HUES6 (cell line): Measurements from ENCODE around the gene PTGES2.
A peak's percentile ranks its signal among the peaks of the same experiment; 100 is the strongest.
"Not testable (repeated sequence)": the region's sequence is repeated elsewhere in the genome, so short reads cannot be mapped to it uniquely, and the experiment has no call there.

Experiments used
- H3K27ac ChIP-seq: 2 replicates; pipeline ENCODE4 v1.7.0; 2013; ENCODE audit warnings: low read depth, mild to moderate bottlenecking, low read length, inconsistent platforms
- H3K27me3 ChIP-seq: 2 replicates; pipeline ENCODE4 v1.6.1; 2013; ENCODE audit warnings: low read length; ENCODE audit not compliant: control insufficient read depth, insufficient read depth
- H3K36me3 ChIP-seq: 2 replicates; pipeline ENCODE4 v1.6.1; 2013; ENCODE audit warnings: low read length; ENCODE audit not compliant: control insufficient read depth, insufficient read depth
- H3K4me1 ChIP-seq: 2 replicates; pipeline ENCODE4 v1.6.1; 2013; ENCODE audit warnings: low read length; ENCODE audit not compliant: control insufficient read depth, insufficient read depth
- H3K4me3 ChIP-seq: 2 replicates; pipeline ENCODE4 v1.5.1; 2013; ENCODE audit warnings: low read depth, low read length
- H3K9ac ChIP-seq: one replicate; pipeline ENCODE4 v1.6.1; 2013; ENCODE audit warnings: mild to moderate bottlenecking, low read length
- H3K9me3 ChIP-seq: 2 replicates; pipeline ENCODE4 v1.6.1; 2013; ENCODE audit warnings: low read depth, low read length; ENCODE audit not compliant: control insufficient read depth, insufficient read depth

The PTGES2 gene

DNA sequence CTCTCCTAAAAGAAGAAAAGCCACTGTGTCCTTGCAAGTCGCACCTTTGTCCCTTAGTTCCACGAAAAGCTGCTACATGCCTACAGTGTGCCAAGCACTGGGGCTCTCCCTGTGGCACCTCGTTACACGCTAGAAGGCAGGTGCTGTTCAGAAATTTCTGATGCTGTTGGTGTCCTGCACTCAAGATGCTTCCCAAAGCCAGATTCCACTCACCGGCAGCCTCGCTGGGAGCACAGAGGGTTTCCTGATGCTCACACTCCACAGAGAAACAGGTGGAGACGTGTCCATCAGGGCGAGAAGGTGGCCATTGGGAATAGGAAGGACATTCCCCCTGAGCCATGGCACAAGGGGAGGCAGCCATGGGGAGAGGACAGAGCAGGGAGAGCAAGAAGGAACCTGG, 3.8 kb upstream of the PTGES2 start:
- not testable (repeated sequence) for H3K9me3 ChIP-seq, H3K27ac ChIP-seq, H3K4me3 ChIP-seq, H3K36me3 ChIP-seq, H3K4me1 ChIP-seq, H3K9ac ChIP-seq
- H3K27me3 ChIP-seq, result peaks cover 13% of the 10 kb centered on the region; the same call in 1 of the 2 replicates

DNA sequence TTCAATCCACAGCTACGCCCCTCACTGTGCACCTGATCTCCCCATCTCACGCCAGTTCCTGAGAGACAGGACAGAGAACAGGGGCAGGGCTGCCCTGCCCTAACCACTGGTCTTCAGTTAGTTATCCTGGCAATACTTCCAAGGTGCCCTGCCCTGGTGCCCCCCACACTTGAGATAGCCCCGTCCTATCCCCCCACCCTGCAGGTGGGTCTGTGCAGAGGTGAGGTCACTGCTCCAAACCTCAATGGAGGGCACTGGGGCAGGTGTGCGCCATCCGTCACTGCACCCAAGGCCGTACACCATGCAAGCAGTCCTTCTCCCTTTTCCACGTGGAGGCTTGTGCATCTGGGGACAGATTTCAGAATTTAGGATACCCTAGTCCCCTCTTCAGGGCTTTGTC, 3.1 kb upstream of the PTGES2 start:
- not testable (repeated sequence) for H3K4me1 ChIP-seq, H3K36me3 ChIP-seq, H3K9me3 ChIP-seq, H3K27ac ChIP-seq, H3K4me3 ChIP-seq, H3K9ac ChIP-seq
- peaks cover 13% of the 10 kb centered on the region; the same call in 1 of the 2 replicates for H3K27me3 ChIP-seq

DNA sequence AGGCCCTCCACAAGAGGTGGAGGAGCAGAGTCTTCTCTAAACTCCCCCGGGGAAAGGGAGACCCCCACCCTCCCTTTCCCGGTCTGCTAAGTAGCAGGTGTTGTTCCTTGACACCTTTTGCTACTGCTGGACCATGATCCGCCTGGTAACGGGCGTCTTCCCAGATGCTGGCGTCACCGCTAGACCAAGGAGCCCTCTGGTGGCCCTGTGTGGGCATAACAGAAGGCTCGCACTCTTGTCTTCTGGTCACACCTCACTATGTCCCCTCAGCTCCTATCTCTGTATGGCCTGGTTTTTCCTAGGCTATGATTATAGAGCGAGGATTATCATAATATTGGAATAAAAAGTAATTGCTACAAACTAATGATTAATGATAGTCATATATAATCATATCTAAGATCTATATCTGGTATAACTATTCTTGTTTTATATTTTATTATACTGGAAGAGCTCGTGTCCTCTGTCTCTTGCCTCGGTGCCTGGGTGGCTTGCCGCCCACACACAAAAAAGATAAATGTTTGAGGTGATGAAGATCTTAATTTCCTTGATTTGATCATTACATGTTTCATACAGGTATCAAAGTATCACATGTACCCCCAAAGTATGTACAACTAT, 2.6 kb upstream of the PTGES2 start:
- not testable (repeated sequence) for H3K4me3 ChIP-seq, H3K9me3 ChIP-seq, H3K4me1 ChIP-seq, H3K9ac ChIP-seq, H3K36me3 ChIP-seq, H3K27ac ChIP-seq
- peaks cover 13% of the 10 kb centered on the region; the same call in 1 of the 2 replicates for H3K27me3 ChIP-seq

GRCh38 chr9:128128836-128129590, 1.5 kb upstream of the PTGES2 start:
- Histone ChIP-seq H3K4me1 (peaks cover 5% of the 10 kb centered on the region), H3K9me3 (no peaks in the 10 kb centered on the region), H3K27ac (no peak overlapping the region), H3K9ac (peak overlapping the region; percentile 56), H3K27me3 (peaks cover 13% of the 10 kb centered on the region; the same call in 1 of the 2 replicates), H3K36me3 (peaks cover 9% of the 10 kb centered on the region), H3K4me3 (peak overlapping the region; percentile 81)

GRCh38 chr9:128127990-128128835, 684 bp upstream of the PTGES2 start:
- peaks cover 5% of the 10 kb centered on the region for H3K4me1 ChIP-seq
- H3K36me3 ChIP-seq, result peaks cover 16% of the 10 kb centered on the region
- H3K9ac ChIP-seq, result peak overlapping the region; percentile 96
- H3K27me3 ChIP-seq, result peaks cover 13% of the 10 kb centered on the region; the same call in 1 of the 2 replicates
- peak overlapping the region; percentile 81 for H3K4me3 ChIP-seq
- H3K27ac ChIP-seq, result peak overlapping the region; percentile 98
- H3K9me3 ChIP-seq, result no peaks in the 10 kb centered on the region

- H3K27ac ChIP-seq, result no peak overlapping the region
- H3K9ac ChIP-seq, result no peak overlapping the region
- H3K4me1 ChIP-seq, result peaks cover 5% of the 10 kb centered on the region
- H3K9me3 ChIP-seq, result no peaks in the 10 kb centered on the region
- H3K27me3 ChIP-seq, result peaks cover 7% of the 10 kb centered on the region; the same call in 1 of the 2 replicates
- peaks cover 41% of the 10 kb centered on the region for H3K36me3 ChIP-seq
- peak overlapping the region; percentile 28; the same call in 1 of the 2 replicates for H3K4me3 ChIP-seq
These were observed 1.8 kb downstream of the PTGES2 start for GRCh38 chr9:128125580-128126354.

- Histone ChIP-seq H3K9ac (no peak overlapping the region), H3K4me3 (no peak overlapping the region), H3K27me3 (peaks cover 7% of the 10 kb centered on the region; the same call in 1 of the 2 replicates), H3K9me3 (no peaks in the 10 kb centered on the region), H3K27ac (no peak overlapping the region), H3K4me1 (peaks cover 5% of the 10 kb centered on the region), H3K36me3 (peaks cover 48% of the 10 kb centered on the region)
These were observed 2.5 kb downstream of the PTGES2 start for GRCh38 chr9:128124873-128125579.

DNA sequence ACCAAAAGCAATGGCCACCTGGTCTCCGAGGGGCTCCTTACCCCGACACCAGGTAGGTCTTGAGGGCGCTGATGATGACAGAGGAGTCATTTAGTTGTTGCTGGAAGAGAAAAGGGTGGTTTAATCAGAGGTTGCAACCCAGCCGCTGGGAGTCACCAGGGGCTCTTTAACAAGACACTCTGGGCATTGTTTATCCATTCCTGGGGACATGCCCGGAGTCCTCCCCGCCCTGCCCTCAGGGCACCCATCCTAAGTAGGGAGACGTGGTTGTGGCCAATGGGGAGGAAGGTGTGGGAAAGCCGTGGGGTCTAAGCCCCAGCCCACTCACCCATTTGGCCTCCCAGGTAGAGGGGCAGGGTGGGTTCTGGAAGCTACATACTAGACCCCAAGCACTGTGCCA, 3.1 kb downstream of the PTGES2 start:
- H3K4me3 ChIP-seq, result no peak overlapping the region
- H3K9ac ChIP-seq, result no peak overlapping the region
- H3K9me3 ChIP-seq, result no peaks in the 10 kb centered on the region
- H3K27ac ChIP-seq, result no peak overlapping the region
- peaks cover 49% of the 10 kb centered on the region for H3K36me3 ChIP-seq
- H3K4me1 ChIP-seq, result peaks cover 5% of the 10 kb centered on the region
- peaks cover 7% of the 10 kb centered on the region; the same call in 1 of the 2 replicates for H3K27me3 ChIP-seq

GRCh38 chr9:128123451-128124080, 4.0 kb downstream of the PTGES2 start:
- Histone ChIP-seq H3K27ac (no peak overlapping the region), H3K9ac (no peak overlapping the region), H3K36me3 (peaks cover 49% of the 10 kb centered on the region), H3K4me3 (no peak overlapping the region), H3K4me1 (0 out of 2 replicates have a peak, but pooled peaks cover 2% of the 10 kb centered on the region), H3K9me3 (no peaks in the 10 kb centered on the region), H3K27me3 (no peaks in the 10 kb centered on the region)

GRCh38 chr9:128122809-128123175, 4.7 kb downstream of the PTGES2 start:
- Histone ChIP-seq H3K9me3 (no peaks in the 10 kb centered on the region), H3K27ac (no peak overlapping the region), H3K4me3 (no peak overlapping the region), H3K36me3 (peaks cover 49% of the 10 kb centered on the region), H3K9ac (no peak overlapping the region), H3K27me3 (no peaks in the 10 kb centered on the region), H3K4me1 (peaks cover 9% of the 10 kb centered on the region; the same call in 1 of the 2 replicates)
